Stimulated activated naive CD8-positive, alpha-beta T cell treated with anti-CD3 and anti-CD28 coated beads, Interleukin-15, Interleukin-2, amounts not matched to agents 100 ng/mL and 50 ng/mL, for 24 hours (primary cell): ENCODE measurements around the gene PRKAB1.
"Not testable (repeated sequence)": the region's sequence is repeated elsewhere in the genome, so short reads cannot be mapped to it uniquely, and the experiment has no call there.

Experiments used
- H3K27ac Mint-ChIP-seq: one replicate; pipeline ENCODE4 v1.8.0; 2021; ENCODE audit warnings: mild to moderate bottlenecking, mixed read lengths
- H3K27me3 Mint-ChIP-seq: one replicate; pipeline ENCODE4 v1.8.0; 2021; ENCODE audit warnings: mixed read lengths
- H3K36me3 Mint-ChIP-seq: one replicate; pipeline ENCODE4 v1.8.0; 2021; ENCODE audit warnings: low read depth, mixed read lengths
- H3K4me1 Mint-ChIP-seq: one replicate; pipeline ENCODE4 v1.8.0; 2021; ENCODE audit warnings: low read depth, mixed read lengths
- H3K4me3 Mint-ChIP-seq: one replicate; pipeline ENCODE4 v1.8.0; 2021; ENCODE audit warnings: mild to moderate bottlenecking, mixed read lengths
- H3K9me3 Mint-ChIP-seq: one replicate; pipeline ENCODE4 v1.8.0; 2021; ENCODE audit warnings: mixed read lengths

The PRKAB1 gene

GRCh38 chr12:119667577-119668323 lies at the start of gene PRKAB1:
PRKAB1 (plus strand) TSS chr12:119668133; CDS start chr12:119668245, 112 bp downstream.
- Mint-ChIP-seq H3K4me3 (peak within 1 kb of the TSS; percentile 93), H3K27ac (peak within 1 kb of the TSS; percentile 89), H3K27me3 (no peaks in the 10 kb centered on the region), H3K4me1 (peaks cover 61% of the 10 kb centered on the region), H3K36me3 (peaks cover 35% of the 10 kb centered on the region), H3K9me3 (no peaks in the 10 kb centered on the region)

GRCh38 chr12:119618328-119618896 lies 49.5 kb upstream of the PRKAB1 start:
- not testable (repeated sequence) for H3K27ac Mint-ChIP-seq, H3K4me1 Mint-ChIP-seq, H3K4me3 Mint-ChIP-seq, H3K36me3 Mint-ChIP-seq, H3K9me3 Mint-ChIP-seq
- H3K27me3 Mint-ChIP-seq: peaks cover 58% of the 10 kb centered on the region

- Mint-ChIP-seq H3K36me3 (no peaks in the 10 kb centered on the region), H3K9me3 (peaks cover 9% of the 10 kb centered on the region), H3K27ac (no peak overlapping the region), H3K27me3 (peaks cover 63% of the 10 kb centered on the region), H3K4me3 (no peak overlapping the region), H3K4me1 (no peaks in the 10 kb centered on the region)
These were observed 47.4 kb upstream of the PRKAB1 start for GRCh38 chr12:119620490-119620889.

- Mint-ChIP-seq H3K27ac (no peak overlapping the region), H3K4me1 (no peaks in the 10 kb centered on the region), H3K9me3 (peaks cover 8% of the 10 kb centered on the region), H3K4me3 (no peak overlapping the region), H3K36me3 (no peaks in the 10 kb centered on the region), H3K27me3 (peaks cover 57% of the 10 kb centered on the region)
These were observed 46.1 kb upstream of the PRKAB1 start for GRCh38 chr12:119621878-119622277.

- Mint-ChIP-seq H3K4me1 (no peaks in the 10 kb centered on the region), H3K36me3 (no peaks in the 10 kb centered on the region), H3K27ac (no peak overlapping the region), H3K4me3 (no peak overlapping the region), H3K9me3 (no peaks in the 10 kb centered on the region), H3K27me3 (peaks cover 48% of the 10 kb centered on the region)
These were observed 43.0 kb upstream of the PRKAB1 start for GRCh38 chr12:119624966-119625365.

- Mint-ChIP-seq H3K4me3 (no peak overlapping the region), H3K27me3 (peaks cover 40% of the 10 kb centered on the region), H3K27ac (no peak overlapping the region), H3K9me3 (no peaks in the 10 kb centered on the region), H3K4me1 (no peaks in the 10 kb centered on the region), H3K36me3 (no peaks in the 10 kb centered on the region)
These were observed 40.8 kb upstream of the PRKAB1 start for GRCh38 chr12:119627019-119627643.

GRCh38 chr12:119627686-119628085 lies 40.2 kb upstream of the PRKAB1 start:
- no peaks in the 10 kb centered on the region for H3K9me3 Mint-ChIP-seq
- H3K27me3 Mint-ChIP-seq: peaks cover 39% of the 10 kb centered on the region
- no peaks in the 10 kb centered on the region for H3K36me3 Mint-ChIP-seq
- no peak overlapping the region for H3K27ac Mint-ChIP-seq
- no peak overlapping the region for H3K4me3 Mint-ChIP-seq
- no peaks in the 10 kb centered on the region for H3K4me1 Mint-ChIP-seq

- Mint-ChIP-seq H3K4me3 (no peak overlapping the region), H3K9me3 (no peaks in the 10 kb centered on the region), H3K27me3 (peaks cover 31% of the 10 kb centered on the region), H3K36me3 (no peaks in the 10 kb centered on the region), H3K4me1 (no peaks in the 10 kb centered on the region), H3K27ac (no peak overlapping the region)
These were observed 37.6 kb upstream of the PRKAB1 start for GRCh38 chr12:119630223-119630780.

- H3K27me3 Mint-ChIP-seq: peaks cover 34% of the 10 kb centered on the region
- H3K9me3 Mint-ChIP-seq: no peaks in the 10 kb centered on the region
These were observed 36.9 kb upstream of the PRKAB1 start for GRCh38 chr12:119630962-119631550.

GRCh38 chr12:119631930-119632678 lies 35.8 kb upstream of the PRKAB1 start:
- Mint-ChIP-seq H3K9me3 (no peaks in the 10 kb centered on the region), H3K4me3 (no peak overlapping the region), H3K36me3 (no peaks in the 10 kb centered on the region), H3K27ac (no peak overlapping the region), H3K4me1 (no peaks in the 10 kb centered on the region), H3K27me3 (peaks cover 35% of the 10 kb centered on the region)

More at GRCh38 chr12:119630962-119631550, 36.9 kb upstream of the PRKAB1 start:
- H3K27ac Mint-ChIP-seq: no peak overlapping the region
- H3K4me1 Mint-ChIP-seq: no peaks in the 10 kb centered on the region
- H3K36me3 Mint-ChIP-seq: no peaks in the 10 kb centered on the region
- H3K4me3 Mint-ChIP-seq: no peak overlapping the region

- Mint-ChIP-seq H3K4me3 (no peak overlapping the region), H3K4me1 (no peaks in the 10 kb centered on the region), H3K27me3 (peaks cover 28% of the 10 kb centered on the region), H3K27ac (no peak overlapping the region), H3K9me3 (no peaks in the 10 kb centered on the region), H3K36me3 (no peaks in the 10 kb centered on the region)
These were observed 33.2 kb upstream of the PRKAB1 start for GRCh38 chr12:119634743-119635142.

GRCh38 chr12:119642986-119643385 lies 24.9 kb upstream of the PRKAB1 start:
- no peak overlapping the region for H3K27ac Mint-ChIP-seq
- H3K9me3 Mint-ChIP-seq: no peaks in the 10 kb centered on the region
- H3K36me3 Mint-ChIP-seq: no peaks in the 10 kb centered on the region
- peaks cover 12% of the 10 kb centered on the region for H3K27me3 Mint-ChIP-seq
- H3K4me1 Mint-ChIP-seq: no peaks in the 10 kb centered on the region
- no peak overlapping the region for H3K4me3 Mint-ChIP-seq

- Mint-ChIP-seq H3K36me3 (no peaks in the 10 kb centered on the region), H3K27ac (no peak overlapping the region), H3K9me3 (no peaks in the 10 kb centered on the region), H3K4me1 (no peaks in the 10 kb centered on the region), H3K4me3 (no peak overlapping the region), H3K27me3 (peaks cover 8% of the 10 kb centered on the region)
These were observed 23.0 kb upstream of the PRKAB1 start for GRCh38 chr12:119644930-119645329.

GRCh38 chr12:119645535-119646059 lies 22.3 kb upstream of the PRKAB1 start:
- peaks cover 8% of the 10 kb centered on the region for H3K27me3 Mint-ChIP-seq
- H3K9me3 Mint-ChIP-seq: no peaks in the 10 kb centered on the region
- H3K4me3 Mint-ChIP-seq: no peak overlapping the region
- H3K36me3 Mint-ChIP-seq: no peaks in the 10 kb centered on the region
- no peaks in the 10 kb centered on the region for H3K4me1 Mint-ChIP-seq
- no peak overlapping the region for H3K27ac Mint-ChIP-seq
